Measurements from ENCODE around the gene KIF23.
A peak's percentile ranks its signal among the peaks of the same experiment; 100 is the strongest.

The KIF23 gene

DNA sequence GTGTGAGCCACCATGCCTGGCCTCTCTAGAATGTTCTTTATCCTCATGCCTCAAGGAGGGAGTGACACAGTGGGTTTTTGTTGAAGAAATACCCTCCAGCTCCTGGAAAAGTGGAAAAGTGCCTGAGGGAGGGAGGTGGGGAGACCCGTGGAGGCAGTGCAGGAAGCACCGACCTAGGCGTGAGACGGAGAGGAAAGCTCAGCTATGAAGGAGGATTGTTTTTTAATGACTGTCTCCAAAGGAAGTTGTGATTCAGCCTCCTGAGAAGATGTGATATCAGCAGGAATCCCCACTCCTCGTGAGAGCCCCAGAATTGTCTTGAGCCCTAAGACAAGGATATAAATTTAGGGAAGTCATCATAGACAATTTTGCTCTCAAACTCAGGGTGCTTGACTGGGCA lies 60.1 kb downstream of the KIF23 start:
- no peak overlapping the region for H3K4me3 ChIP-seq (ENCODE audit: low read depth, low read length)
- TF ChIP-seq, protein P1, sequence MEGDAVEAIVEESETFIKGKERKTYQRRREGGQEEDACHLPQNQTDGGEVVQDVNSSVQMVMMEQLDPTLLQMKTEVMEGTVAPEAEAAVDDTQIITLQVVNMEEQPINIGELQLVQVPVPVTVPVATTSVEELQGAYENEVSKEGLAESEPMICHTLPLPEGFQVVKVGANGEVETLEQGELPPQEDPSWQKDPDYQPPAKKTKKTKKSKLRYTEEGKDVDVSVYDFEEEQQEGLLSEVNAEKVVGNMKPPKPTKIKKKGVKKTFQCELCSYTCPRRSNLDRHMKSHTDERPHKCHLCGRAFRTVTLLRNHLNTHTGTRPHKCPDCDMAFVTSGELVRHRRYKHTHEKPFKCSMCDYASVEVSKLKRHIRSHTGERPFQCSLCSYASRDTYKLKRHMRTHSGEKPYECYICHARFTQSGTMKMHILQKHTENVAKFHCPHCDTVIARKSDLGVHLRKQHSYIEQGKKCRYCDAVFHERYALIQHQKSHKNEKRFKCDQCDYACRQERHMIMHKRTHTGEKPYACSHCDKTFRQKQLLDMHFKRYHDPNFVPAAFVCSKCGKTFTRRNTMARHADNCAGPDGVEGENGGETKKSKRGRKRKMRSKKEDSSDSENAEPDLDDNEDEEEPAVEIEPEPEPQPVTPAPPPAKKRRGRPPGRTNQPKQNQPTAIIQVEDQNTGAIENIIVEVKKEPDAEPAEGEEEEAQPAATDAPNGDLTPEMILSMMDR (IDR thresholded peaks at IDR 0.05; ENCODE audit: low read depth, low read length): no peak

GRCh38 chr15:69474846-69475455 lies 60.8 kb downstream of the KIF23 start:
- TF ChIP-seq, protein P1 (IDR thresholded peaks at IDR 0.05; ENCODE audit: low read depth, low read length): 0 out of 2 replicates have a peak, but pooled peaks have one; percentile 21

DNA sequence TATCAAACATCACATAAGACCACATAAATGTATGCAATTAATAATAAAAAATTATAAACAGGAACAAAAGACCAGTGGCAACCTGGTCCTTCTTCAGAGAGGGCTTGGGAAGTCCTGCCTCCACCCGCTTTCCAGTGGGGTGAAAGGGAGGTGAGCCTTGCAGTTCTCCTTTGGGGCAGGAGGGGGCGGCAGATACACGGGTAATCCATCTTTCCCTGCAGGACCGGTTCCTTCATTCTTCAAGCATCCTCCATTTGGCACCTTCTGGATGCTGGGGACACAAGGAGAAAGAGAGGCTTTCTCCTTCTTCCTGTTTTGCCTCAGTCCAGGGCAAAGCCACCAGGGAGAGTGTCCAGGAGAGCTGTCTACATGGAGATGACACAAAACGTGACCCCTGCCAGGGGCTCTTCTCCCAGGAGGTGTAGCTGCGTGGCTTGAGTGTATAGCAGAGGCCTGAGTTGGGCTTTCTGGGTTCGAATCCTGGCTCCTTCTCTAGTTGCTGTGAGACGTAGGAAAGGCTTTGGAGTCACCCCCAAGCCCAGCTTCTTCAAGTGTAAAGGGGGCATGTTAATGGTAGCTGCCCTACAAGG lies 61.7 kb downstream of the KIF23 start:
- H3K4me3 ChIP-seq (ENCODE audit: low read depth, low read length): no peak overlapping the region
- TF ChIP-seq, protein P1 (IDR thresholded peaks at IDR 0.05; ENCODE audit: low read depth, low read length): peak; percentile 99

More at GRCh38 chr15:69474846-69475455, 60.8 kb downstream of the KIF23 start:
- H3K4me3 ChIP-seq (ENCODE audit: low read depth, low read length): no peak overlapping the region

GRCh38 chr15:69476704-69477473 lies 62.7 kb downstream of the KIF23 start:
- TF ChIP-seq, protein P1 (IDR thresholded peaks at IDR 0.05; ENCODE audit: low read depth, low read length): no peak

GRCh38 chr15:69478259-69478781 lies 64.2 kb downstream of the KIF23 start:
- TF ChIP-seq, protein P1 (IDR thresholded peaks at IDR 0.05; ENCODE audit: low read depth, low read length): peak; percentile 81
- H3K4me3 ChIP-seq (ENCODE audit: low read depth, low read length): no peak overlapping the region

More at GRCh38 chr15:69476704-69477473, 62.7 kb downstream of the KIF23 start:
- H3K4me3 ChIP-seq (ENCODE audit: low read depth, low read length): no peak overlapping the region

DNA sequence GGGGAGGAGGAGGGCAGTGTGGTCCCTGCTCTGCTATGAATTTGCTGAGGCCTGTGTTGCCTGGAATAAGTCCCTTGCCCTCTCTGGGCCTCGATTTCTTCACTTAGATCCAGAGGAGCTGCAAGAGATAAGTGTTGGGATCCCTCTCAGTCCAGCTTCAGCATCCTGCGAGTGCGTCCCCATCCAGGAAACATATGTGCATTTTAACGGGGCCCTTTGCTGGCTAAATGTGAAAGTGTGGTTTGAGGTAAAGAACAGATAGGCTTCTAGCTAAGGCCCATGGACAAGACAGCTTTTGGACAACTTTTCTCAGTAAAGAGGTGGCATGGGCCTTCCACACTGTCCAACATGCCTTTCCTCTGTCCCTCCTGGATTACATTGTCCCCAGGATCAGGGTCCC lies 64.9 kb downstream of the KIF23 start:
- H3K4me3 ChIP-seq (ENCODE audit: low read depth, low read length): no peak overlapping the region
- TF ChIP-seq, protein P1 (IDR thresholded peaks at IDR 0.05; ENCODE audit: low read depth, low read length): no peak
